Endometrial microvascular endothelial cells (primary cell): Measurements from ENCODE around the gene GNG12. TPM values are rescaled to one million over a fixed set of nuclear protein-coding genes. Genes with fewer than 3 reads are reported as not detected.

Experiments used
- in situ Hi-C: cut with HindIII; loops from 2 replicates; pipeline ENCODE4 v1.10.0; 2017; ENCODE audit warnings: low sequenced_read_pairs, low pct_unique_long_range_greater_than_20kb; ENCODE audit errors: inconsistent ontology term
- total RNA-seq: library from RNA; depleted of rRNA; stranded (reverse); fragments of >200 nt; gene quantifications from one replicate; pipeline ENCODE4 v1.2.3, GENCODE V29; 2015; ENCODE audit errors: inconsistent ontology term

The GNG12 gene
- total RNA-seq: 322 TPM

DNA sequence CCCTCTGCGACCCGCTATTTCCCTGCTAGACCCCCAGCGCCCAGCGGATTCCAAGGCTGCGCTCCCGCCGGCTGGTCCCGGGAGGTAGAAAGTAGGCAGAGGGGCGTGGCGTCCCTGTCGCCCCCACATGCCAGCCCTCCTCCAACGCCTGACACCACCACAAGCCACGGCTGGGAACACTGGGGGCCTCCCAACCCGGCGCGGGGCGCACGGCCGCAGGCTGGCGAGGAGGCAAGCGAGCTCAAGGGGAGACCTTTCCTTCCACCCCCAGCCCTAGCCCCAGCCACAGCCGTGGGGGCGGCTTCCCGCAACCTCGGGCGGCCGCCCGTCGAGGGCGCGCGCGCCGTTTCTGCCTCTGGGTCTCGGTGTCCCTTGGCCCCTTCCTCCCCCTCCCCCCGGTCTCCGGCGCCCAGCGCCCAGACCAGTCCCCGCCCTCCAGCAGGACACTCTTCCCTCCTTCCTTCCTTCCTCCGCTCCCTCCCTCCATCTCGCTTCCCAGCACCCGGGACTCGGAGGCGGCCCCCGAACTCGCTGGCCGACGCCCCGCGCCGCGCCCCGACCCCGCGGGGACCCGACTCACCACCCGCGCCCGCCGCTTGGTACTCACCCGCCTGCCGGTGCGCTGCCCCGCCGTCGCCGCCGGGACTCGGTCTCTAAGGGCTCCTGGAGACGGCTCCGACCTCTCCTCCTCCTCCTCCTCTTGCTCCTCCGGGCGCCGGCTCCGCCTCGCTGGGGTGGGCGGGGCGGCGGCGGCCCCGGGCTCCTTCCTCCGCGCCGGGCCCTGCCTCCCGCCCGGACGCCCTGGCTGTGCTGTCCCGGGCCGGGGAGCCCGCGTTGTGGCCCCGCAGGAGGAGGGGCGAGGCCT lies at the start of gene GNG12:
Gene GNG12 (minus strand): TSS at position 731 of the 865 bp plus-strand sequence. CDS start 125,781 bp downstream, outside the sequence.
- in situ Hi-C loops: no loop called here

DNA sequence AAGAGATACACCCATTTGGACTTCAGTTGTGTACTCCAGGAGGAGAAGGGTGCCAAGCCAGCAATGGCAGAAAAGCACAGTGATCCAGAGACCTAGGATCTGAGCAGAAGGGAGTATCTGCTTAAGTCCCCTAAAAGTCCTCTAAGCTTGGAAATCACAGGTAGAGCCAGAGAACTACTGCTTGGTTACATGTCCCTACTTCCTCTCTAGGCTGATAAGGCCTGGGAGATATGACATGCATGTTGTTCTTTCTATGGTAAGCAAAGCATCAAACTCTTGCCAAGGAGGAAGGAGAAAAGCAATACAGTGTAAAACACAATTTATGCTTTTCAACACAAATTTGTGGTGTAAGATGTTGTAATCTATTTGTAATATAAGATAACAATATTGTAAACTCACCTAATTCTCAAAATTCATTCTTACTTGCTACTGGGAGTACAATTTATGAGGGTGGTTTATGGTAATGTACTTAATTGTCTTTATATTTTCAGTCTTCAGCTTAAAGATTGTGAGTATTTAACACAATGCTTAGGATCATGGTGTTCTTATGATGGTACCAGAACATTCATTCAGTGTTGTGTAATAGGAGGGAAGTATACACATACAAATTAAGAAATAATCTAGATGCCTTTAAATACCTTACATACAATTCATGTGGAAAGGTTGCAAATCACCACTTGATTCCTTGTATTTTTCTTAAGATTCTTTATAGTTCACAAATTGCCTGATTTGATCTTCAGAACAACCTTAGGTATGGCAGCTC lies 49.1 kb upstream of the GNG12 start:
- in situ Hi-C loops: no loop called here

DNA sequence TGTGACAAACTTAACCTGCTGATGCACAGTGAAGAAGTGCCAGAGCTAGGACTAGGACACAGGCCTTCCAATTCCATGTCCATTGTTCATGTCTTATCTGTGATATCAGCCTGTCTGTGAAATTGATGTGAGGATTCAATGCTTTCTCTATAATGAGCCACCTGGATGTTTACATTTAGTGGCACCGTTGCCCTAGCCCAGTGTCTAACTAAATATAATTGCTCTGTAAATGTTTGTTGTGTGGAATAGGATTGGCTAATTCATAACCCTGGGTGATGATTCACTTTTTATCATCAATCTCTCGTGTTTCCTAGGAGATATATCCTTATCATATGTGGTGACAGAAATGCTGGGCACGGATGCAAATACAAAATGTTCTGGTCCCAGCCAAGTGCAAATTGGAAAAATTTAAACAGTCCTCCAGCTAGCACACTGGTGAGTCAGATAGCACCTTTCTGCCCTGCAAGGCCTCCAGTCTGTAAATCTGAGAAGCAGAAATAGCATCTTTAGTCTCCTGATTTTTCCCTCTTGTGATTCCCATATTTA lies 46.9 kb upstream of the GNG12 start:
- in situ Hi-C loops: no loop called here

DNA sequence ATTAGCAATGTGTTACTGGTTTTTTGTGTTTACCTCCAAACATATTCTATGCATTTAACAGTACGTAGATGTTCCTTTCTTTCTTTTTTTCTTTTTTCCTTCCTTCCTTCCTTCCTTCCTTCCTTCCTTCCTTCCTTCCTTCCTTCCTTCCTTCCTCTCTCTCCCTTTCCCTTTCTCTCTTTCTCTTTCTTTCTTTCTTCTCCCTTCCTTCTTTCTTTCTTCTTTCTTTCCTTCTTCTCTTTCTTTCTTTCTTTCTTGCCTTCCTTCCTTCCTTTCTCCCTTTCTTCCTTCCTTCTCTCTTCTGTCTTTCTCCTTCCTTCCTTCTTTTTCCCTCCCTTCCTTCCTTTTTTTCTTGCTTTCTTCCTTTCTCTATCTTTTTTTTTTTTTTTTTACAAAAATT lies 46.2 kb upstream of the GNG12 start:
- in situ Hi-C loops: no loop called here

DNA sequence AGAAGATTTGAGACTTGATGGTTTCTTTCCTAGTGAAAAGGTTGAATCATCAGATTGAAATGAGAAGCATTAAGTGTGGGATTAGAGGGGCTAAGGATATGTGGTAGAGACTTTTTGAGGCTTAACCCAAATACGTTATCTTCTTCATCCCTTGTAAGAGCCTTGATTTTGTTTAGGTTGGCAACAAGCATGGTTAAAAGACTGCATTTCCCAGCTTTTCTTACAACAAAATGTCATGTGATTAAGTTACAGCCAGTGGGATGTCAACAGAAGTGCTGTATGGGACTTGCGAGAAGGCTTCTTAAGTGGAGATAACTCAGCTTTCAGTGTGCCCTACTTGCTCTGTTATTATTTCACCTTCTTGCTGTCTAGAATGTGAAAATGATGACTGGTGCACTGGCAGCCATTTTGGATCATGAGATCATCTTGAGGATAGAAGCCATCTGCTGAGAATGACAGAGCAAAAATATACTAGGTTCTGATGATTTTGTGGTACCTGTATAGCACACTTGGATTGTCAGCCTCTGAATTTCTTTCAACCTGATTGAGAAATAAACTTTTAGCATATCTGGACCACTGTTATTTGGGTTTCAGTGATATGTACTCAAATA lies 41.3 kb upstream of the GNG12 start:
- in situ Hi-C loops: no loop called here

DNA sequence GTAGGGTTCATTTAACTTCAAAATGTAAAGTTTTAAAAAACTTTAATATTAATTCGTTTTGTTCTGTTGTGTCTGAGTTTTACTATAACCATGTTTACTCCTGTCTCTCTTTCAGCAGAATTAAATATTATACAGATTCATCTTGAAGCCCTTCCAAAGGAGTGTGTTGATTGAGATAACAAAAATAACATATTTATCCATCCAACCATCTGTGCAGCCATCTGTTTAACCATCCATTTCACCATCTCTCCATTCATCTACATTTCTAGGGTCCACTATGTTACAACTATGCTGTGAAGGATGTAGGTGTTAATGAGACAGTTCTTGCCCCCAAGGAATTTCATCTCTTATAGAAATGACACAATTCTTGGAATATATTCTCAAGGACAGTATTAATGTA lies 36.0 kb upstream of the GNG12 start:
- in situ Hi-C loops: no loop called here

DNA sequence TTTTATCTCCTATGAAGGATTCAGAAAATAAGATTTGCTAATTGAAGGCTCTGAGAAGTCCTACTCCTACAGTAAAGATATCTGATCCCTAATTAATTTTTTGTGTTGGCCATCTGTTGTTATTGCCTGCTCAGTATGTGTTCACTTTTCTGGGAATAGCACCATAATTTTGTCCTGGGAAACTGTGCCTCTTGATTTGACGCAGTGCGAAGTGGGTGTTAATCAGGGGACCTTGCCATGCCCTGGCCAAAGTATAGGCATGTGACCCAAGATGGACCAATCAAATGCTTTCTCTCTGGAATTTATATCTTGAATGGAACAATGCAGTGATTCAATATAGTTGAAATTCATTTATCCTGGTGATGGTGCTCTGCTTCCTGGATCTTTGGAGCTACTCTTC lies 30.4 kb upstream of the GNG12 start:
- in situ Hi-C loops: no loop called here

DNA sequence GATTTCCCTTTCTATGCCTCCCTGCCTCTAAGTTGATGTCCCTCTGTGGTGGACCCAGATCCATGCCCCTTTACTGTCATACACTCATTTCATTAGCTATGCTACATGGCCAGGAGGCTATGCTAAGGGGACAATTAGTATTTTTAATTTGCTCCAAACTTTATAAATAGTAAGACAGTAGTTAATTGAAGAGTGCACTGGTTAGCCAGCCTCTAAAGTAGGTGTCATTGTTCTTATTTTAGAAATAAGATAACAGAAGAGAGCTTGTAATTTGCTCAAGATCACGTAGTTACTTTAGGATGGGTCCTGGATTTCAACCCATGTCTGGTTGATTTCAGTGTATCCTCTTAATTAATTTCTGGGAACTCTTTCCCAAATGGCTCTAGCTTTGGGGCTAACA lies 29.4 kb upstream of the GNG12 start:
- in situ Hi-C loops: no loop called here

DNA sequence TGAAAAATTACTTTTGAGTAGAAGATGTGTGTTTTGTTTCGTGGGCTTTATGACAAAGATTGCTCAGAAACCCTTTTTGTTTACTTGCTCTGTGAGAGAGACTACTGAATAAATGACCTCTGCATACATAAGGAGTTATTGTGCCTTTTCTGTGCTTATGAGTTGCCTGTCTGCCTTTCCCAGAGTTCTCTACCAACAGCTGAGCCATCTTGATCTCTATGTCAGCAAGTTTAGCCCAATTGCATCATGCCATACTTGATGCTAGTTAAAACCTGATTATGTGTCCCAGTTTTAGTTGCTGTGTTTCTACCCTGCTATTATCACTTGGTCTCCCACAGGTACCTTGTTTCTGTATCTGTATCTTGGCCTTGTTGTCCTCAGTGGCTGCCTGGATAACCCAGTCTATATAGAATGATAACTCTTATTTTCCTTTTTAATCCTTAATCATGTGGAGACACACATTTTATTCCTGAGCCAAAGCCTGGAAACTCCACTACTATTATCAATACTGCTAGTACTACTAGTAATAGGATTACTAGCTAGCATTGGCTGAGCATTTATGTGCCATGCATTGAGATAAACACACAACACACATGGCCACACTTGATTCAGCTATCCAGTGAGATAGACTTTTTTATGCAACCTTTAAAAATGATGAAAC lies 28.7 kb upstream of the GNG12 start:
- in situ Hi-C loops: no loop called here

DNA sequence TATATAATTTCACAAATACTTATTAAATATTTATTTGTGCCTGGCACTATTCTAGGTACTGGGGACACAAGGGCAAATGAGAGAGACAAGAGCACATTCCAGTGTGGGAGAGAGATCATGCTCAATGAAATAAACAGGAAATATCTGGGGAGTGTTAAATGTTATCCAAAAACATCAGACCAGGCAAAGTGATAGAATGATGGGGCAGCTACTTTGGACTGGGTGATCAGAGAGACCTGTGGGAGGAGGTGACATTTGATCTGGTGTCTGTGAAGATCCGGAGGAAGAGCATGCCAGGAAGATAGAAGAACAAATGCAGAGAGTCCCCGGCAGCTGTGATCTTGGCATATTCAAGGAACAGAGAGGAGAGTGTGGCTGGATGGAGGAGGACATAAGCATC lies 27.5 kb upstream of the GNG12 start:
- in situ Hi-C loops: no loop called here

DNA sequence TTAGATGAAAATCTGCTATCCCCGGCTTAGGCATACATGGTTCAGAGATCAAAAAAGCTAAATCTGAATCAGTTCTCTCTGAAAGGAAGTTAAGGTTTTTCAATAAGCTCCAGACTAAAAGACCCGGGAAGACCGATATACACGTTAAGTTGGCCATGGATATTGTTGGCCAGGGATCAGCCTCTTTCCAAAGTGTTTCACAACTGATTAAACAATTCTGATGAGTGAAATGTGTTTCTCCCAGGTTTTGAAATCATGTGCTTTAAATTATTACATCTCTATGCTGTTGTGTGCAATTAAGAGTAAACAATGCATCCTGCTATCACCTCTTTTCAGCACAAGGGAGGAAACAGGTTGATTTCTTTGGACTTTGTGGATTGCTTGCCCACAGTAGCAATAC lies 23.7 kb upstream of the GNG12 start:
- in situ Hi-C loops: no loop called here

DNA sequence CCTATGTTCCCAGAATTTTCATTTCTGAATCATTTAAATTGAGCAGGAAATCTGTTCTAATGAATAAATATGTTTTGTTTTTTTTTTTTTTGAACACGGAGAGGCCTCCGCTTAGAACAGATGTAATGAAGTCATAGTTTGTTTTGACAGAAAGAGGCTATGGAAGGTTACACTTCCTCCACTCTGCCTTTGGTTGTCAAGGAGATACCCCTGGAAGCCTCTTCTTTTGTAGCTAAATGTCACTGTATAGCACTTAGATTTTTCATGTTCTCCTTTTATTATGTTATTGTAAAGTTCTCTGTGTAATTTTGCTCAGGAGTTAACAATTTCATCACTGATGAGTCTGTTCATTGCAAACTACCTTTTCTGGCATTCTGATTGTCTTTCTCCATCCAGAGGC lies 22.7 kb upstream of the GNG12 start:
- in situ Hi-C loops: no loop called here

DNA sequence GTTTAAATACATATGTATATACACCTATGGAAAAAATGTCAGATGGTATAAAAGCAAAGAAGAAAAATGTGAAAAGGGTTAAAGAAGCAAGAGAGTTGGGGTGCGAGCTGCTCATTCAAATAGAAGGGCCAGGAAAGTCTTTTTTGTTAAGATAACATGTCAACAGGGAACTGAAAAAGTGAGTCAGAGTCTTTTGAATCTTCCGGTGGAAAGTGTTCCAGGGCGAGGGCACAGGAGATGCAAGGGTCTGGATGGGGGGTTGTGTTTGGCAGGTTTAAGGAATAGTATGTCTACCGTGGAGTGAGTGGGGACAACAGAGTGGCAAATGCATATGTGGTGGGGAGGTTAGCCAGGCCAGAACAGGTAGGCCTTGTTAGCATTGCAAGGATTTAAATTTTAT lies 22.2 kb upstream of the GNG12 start:
- in situ Hi-C loops: no loop called here

DNA sequence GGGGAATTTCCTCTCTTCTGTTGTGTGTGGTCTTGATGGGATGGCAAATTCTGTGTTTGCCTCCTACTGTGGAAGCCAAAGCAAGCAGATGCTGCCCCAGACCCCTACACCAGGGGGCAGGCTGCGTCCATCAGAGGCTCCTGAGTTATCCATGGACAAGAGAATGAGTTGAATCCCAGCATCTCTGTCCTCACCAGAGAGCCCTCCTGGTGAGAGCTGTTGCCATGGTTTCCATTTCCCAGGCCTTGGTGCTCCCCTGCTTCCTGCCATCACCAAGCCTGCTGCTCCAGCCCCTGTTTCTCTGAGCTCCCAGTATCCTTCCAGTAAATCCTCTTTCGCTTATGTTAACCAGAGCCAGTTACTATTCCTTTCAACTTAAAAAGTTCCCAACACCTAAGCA lies 20.4 kb upstream of the GNG12 start:
- in situ Hi-C loops: no loop called here

DNA sequence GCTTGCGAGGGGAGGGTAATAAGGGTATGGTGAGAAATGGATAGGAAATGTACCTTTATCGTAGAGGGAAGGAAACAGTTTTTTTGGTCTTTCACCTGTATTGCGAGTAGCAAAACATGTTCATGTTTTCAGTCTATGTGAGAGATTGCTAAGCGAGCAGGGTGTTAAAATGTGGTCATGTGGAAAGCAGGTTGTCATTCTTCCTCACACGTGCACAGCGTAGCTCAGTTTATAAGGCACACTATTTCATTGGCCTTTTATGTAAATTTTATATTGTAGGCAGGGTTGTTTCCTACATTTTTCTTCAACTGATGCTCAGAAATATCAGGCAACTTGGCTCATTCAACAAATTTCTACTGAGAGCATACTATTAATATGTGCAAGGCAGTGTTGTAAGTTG lies 18.5 kb upstream of the GNG12 start:
- in situ Hi-C loops: no loop called here

DNA sequence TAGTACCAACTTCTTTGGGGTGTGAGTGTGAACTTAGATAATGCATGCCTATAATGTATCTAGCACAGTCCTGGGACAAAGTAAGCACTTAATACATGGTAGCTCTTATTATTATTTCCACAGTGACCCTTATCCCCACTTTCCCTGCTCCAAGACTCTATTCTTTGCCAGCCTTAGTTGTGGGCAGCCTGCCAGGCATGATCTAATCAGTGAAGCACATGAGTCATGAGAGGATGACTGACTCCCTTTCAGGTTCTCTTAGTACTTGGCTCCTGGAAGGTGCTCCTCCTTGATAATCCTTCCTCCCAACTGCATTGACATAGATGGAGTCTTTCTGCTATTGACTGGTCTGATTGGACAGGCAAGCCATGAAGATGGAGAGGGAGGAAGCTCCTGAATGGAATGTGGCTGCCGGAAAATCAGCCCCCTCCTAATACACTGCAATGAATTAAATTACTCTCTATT lies 17.4 kb upstream of the GNG12 start:
- in situ Hi-C loops: no loop called here

DNA sequence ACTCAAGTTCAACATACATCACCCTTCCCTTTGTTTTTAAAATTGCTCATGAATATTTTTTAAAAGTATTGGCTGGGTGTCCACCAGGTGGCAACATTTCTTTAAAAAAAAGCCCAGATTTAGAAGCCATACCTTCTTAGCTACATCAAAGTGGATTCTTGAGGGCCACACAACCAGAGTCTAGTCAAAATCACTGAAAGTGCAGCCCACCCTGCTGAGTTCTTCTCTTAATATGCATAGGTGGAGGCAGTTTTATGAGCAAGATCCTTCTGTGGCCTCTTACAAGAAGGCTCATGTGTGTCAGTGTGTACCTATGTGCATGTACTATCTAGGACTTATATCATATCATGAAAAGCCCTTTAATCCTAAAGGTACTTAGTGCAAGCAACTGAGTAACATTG lies 16.9 kb upstream of the GNG12 start:
- in situ Hi-C loops: no loop called here

DNA sequence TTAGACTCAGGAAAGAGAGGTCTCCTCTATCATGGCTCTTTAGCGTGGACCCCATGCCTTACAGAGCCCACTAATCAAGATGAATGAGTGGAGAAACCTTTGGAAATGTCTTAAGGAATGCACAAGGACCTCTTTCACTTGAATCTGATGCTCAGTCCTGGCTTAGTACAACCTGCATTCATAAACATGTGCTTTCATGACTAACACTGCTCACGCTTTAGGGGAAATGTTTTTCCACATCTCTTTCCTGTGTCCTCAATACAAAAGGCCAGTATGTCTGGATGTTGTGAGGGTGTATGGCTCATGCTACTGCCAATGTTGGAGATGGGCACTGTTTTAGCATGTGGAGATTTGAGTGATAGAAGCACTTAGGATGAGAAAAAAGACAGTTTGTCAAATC lies 14.2 kb upstream of the GNG12 start:
- in situ Hi-C loops: no loop called here

DNA sequence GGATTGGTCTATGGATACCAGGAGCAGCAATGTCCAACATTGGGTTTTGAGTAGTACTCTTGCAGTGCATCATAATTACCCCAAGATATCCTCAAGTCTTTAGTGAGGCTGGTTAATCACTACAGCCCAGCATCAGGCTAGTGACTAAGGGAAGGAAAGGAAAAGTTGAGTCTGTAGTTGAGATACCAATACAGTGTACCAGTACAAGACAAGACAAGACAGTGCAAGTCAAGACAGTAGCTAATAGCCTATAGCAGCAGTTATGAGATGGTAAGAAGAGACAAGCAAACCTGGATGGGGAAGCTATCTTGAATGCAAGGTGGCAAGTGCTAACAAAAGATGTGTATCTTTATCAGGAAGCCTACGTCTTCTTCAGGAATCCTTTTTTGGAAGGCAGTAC lies 13.3 kb upstream of the GNG12 start:
- in situ Hi-C loops: no loop called here
